Measurements from ENCODE around the gene BRINP2.

- no peak for TF ChIP-seq CTCF (IDR thresholded peaks at IDR 0.05 in 4 of 5, conservative IDR thresholded peaks at IDR 0.05 in 1 of 5)
- no peak for TF ChIP-seq POLR2A (IDR thresholded peaks at IDR 0.05)
These were observed 49.0 kb downstream of the BRINP2 start for GRCh38 chr1:177219554-177220458.
